ENCODE data around the gene SNAPC4.
A peak's percentile ranks its signal among the peaks of the same experiment; 100 is the strongest.

SNAPC4 gene

DNA sequence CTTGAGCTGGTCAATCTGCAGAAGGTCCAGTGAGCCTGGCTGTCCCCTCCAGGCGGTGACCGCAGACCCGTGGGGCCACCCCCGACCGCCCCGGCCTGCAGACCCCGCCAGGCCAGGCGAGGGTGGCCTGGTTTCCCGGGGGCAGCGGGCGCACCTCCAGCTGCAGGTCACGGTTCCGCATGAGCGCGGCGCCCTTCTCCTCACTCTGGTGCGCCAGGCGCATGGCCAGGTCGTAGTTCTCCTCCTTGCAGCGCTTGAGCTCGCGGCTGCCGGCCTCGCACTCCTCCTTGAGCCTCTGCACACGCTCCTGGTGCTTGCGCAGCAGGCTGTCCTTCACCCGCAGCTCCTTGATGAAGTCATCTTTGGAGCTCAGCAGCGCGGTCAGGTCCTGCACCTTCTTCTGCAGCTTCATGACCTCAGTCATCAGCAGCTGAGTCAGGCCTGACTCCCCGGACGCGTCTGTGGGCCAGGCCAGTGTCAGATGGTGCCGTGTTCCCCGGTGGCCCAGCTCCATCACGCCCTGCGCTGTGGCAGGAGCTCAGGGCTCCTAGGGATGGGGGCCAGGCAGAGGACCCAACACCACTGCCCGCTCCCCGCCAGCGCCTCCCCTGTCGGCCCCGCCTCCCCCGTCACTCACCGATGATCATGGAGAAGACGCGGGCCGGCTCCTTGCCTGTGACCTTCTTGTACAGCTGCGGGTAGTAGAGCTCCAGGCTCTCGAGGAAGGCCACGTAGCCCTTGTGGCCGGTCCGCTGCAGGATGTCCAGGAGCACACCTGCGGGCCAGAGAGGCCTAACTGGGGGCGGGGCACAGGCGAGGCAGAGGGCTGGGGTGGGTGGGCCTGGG, 29.1 kb downstream of the SNAPC4 start:
- no peak for DNase-seq (ENCODE audit: low spot score)

DNA sequence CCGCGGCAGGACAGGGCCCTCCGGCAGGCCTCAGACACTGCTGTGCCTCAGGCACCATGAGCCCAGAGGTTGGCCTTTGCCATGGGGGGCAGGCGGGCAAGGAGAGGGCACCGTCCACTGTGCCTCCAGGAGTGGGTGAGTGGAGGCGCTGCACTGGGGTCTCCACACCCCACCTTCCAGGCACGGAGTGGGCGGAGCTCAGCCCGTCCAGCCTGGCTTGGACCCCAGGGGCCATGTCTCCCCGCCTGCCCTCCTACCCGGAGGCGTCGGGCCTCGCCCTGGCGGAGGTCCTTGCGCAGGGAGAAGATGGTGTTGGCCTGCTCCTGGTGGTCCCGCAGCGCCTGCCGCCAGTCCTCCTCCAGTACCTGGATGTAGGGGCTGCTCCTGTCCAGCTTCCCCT, 29.9 kb downstream of the SNAPC4 start:
- DNase-seq (ENCODE audit: low spot score) = no peak

DNA sequence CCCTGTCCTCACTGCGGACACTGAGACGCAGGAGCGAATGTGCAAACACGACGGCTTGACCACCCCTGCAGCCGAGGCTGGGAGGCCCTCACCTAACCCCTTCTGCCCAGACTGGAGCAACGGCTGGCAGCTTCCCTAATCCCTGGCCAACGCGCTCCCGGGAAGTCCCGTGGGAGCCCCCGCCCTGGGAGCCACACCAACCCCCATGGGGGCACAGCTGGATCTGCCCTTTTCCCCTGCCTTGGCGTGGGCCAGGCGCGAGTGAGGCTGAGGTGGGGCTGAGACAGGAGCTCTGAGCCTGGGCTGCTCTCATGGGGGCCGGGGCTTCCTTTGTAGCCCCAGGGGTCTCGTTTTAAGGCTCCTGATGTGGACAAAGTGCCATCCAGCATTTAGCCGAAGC, 31.8 kb downstream of the SNAPC4 start:
- no peak for DNase-seq (ENCODE audit: low spot score)

DNA sequence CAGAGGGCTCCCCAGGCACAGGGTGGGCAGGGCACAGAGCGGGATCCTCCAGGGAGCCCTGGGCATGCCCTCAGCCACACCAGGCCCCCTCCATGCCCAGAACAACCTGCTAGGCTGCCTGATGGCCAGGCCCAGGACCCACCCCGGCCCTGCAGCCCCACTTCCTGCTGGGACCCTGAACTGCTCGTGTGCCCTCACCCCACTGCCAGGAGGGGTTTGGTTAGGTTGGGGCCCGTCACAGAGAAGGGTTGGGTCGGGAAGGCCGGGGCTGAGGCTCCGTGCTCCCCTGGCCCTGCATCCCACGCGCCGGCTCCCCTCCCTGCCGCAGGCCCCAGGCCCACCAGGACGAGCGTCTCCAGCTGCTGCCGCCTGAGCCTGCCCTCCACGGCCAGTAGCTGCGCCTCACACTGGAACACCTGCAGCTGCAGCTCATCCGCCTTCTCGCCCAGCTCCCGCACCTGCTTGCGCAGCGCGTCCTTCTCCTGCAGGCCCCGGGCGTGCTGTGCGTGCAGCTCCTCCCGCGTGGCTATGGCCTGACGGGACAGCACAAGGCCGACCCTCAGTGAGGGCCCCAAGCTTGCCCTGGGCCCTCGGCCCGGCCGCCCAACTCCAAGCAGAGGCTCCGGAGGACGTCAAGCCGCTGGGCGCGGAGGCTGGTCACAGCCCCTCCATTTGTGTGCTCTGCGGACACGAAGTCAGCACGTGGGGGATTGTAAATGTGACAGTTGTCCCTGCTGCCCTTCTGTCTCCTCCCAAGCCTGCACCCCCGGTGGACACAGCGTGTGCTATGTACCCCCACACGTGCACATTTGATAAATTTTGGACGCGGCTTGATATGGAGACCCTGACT, 32.4 kb downstream of the SNAPC4 start:
- DNase-seq (ENCODE audit: low spot score) = no peak

DNA sequence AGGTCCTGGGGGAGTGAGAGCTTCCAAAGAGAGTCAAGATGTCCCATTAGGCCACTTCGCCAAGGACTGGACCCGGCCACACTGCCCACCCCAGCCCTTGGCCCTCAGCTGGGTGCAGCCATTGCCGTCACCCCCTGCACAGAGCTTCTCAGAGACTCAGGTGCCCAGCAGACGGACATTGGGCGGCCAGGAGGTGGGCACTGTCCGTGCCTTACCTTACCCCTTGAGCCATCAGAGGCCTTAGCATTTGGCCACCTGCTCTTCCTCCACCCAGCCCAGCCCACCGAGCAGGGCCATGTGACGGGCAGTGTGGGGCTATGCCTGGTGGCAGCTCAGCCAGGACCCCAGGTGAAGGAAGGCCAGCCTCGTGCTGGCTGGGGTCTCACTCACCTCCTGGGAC, 33.1 kb downstream of the SNAPC4 start:
- DNase-seq (ENCODE audit: low spot score) = no peak

DNA sequence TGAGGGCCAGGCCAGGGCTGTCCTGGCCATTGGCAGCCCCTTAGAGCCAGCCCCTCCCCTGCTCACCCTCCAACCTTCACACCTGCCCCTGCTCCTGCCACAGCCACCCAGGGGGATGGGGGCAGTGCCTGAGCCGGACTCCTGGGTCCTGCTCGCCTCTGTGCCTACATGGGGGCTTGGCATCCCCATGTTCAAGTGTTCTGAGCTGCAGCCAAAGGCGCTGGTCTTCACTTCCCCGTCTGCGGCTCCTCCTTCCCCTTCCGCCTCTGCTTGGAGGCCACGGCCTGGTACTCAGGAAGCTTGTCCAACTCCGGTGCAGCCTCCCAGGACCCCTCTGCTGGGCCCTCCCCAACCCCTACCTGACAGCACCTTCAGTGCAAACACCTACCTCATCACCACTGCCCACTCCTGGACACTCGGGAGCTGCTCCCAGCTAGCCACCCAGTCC, 34.2 kb downstream of the SNAPC4 start:
- DNase-seq (ENCODE audit: low spot score) = no peak

DNA sequence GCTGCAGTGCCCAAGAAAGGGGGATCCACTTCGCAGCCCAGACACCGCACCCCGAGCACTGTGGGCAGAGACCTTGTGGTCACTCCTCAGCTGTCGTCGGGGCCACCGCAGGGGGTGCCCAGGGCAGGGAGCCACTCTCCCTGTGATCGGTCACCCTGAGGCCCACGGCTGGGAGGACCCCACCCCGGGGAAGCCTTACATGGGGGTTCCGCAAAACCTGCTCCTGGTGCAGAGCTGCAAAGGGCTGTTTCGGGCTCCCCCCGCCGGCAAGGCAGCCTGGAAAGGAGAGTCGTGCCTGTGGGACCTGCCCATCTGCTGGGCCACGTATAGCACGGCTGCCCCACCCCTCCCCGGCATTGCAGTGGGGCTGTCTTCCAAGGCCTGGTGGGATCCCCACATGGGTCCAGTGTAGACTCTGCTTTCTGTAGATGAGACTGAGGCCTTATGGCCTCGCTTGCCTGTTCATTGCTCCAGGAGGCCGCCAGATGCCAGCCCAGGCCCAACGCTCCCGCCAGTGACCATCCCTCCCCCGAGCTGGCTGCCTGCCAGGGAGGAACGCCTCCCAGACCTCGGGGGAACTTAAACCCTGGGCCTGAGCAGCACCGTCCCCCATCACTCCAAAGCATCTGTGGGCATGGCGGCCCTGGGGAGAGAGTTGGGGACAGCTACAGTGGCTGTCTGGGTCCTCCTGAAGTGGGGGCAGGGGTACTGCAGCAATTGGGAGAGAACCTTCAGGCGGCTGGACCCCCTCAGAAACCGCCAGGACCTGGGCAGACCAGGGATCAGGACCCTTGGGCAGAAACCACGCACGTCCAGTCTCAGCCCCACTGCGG, 34.8 kb downstream of the SNAPC4 start:
- DNase-seq (ENCODE audit: low spot score) = no peak

DNA sequence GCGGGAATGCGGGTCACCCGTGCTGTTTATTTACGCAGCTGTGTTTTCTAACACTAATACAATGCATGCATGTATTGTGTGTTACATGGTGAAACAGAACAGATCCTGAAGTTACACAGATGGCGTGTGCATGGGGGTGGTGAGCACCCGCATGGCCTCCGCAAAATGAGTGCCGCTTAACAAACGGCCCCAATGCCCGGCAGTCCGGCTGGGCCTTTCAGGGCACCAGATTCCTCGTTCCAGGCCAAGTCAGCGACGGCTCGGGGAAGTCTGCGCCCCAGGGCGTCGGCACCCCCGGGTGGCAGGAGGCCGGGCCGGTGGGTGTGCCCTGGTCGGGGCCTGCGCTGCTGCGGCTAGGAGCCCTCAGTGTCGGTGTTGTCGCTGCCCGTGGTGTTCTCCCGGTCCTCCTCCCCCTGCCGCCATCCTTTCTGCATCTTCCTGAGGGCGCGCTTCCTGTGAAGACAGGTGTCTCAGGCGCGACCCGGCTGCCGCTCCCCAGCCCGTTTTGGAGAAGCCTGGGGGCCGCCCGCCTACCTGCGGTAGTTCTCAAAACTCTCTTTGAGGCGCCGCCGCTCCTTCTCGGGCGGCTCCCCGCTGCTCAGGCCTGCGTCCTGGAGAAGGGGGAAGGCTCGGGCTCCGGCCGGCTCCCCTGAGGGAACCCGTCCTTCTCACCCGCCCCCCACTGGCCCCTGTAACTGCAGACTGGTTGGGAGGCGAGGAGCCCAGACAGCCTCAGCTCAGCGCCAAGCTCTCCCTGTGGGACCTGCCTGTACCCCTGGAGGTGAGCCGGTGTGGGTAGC, 35.8 kb downstream of the SNAPC4 start:
- no peak for DNase-seq (ENCODE audit: low spot score)

DNA sequence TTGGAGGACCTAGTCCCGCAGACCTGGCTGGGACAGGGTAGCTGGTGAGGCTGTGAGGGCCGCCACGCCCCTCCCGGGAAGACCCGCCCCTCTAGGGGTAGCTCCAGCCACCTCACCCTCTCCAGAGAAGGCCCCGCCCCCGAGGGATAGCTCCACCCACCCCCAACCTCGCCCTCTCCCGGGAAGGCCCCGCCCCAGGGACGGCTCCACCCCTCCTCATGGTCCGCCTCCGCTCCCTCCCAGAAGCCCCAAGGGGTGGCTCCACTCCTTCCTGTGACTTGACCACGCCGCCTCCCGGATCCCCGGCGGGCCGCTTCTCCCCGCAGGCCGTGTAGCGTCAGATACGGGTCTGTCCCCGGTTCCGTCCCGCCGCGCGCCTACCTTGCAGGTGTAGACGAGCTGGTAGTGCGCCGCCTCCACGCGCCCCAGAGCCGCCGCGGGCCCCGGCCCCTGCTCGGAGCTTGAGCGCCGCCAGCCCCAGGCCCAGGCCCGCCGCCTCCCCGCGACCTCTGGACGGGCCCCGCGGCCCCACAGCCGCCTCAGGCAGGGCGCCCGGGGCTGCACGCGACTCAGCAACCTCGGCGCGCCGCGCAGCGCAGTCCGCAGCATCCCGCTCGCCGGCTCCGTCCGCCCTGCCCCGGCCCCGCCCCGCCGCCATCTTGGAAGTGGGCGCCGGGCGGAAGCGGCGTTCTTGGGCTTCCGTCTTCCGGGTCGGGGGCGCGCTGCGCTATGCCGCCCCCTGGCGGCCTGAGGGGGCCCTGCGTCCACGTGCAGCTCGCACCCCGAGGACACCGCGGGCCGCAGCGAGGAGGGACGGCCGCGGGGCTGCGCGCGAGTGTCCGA, 36.6 kb downstream of the SNAPC4 start, which contains the start of gene DNLZ:
Gene DNLZ, minus strand, starts transcription at position 639 of the 843 bp plus-strand sequence. Its CDS starts 30 bp downstream, at position 609.
- DNase-seq (ENCODE audit: low spot score) = peak; percentile 99

DNA sequence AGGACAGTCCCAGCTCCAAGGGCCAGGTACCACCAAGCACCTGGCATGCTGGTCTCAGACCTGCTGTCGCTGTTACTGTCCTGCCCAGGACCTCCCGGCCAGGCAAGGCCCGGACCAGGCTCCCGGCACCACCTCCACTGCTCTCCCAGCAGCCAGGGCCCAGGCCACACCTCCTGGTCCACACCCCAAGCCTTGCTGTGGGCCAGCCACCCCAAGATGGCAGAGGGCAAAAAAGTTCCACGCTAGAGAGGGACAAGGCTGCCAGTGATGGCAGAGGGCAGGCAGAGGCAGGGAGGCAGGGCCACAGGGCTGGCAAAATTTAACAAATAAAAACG, 37.6 kb downstream of the SNAPC4 start:
- no peak for DNase-seq (ENCODE audit: low spot score)

DNA sequence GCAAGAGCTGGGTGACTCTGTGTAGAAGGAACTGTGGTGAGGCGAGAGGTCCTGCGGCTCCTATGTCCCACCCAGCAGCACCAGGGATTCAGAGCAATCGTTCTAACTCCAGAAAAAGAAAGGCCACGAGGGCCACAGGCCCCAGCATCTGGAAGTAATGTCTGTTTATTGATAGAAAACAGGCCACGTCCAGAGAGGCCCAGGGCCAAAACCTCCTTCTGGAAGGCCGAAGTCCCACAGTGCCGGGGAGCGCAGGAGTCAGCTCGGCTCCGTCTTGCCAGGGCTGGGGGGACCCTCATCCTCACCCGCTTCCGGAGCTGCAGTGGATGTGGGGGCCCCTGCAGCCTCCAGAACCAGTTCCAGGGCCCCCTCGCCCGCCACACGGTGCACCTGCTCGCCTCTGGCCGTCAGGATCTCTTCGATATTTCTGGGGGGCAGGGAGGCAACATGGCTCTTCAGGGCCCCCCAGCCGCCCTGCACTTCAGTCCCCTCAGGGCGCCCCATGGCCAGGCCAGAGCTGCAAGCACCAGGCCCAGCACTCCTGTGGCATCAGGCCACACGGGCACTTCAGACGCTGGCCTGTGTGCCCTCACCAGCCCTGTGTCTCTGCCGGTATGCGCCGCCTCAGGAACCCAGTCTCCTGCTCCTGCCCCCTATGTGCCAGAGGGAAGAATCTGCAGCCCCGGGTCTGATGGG, 38.1 kb downstream of the SNAPC4 start:
- no peak for DNase-seq (ENCODE audit: low spot score)

DNA sequence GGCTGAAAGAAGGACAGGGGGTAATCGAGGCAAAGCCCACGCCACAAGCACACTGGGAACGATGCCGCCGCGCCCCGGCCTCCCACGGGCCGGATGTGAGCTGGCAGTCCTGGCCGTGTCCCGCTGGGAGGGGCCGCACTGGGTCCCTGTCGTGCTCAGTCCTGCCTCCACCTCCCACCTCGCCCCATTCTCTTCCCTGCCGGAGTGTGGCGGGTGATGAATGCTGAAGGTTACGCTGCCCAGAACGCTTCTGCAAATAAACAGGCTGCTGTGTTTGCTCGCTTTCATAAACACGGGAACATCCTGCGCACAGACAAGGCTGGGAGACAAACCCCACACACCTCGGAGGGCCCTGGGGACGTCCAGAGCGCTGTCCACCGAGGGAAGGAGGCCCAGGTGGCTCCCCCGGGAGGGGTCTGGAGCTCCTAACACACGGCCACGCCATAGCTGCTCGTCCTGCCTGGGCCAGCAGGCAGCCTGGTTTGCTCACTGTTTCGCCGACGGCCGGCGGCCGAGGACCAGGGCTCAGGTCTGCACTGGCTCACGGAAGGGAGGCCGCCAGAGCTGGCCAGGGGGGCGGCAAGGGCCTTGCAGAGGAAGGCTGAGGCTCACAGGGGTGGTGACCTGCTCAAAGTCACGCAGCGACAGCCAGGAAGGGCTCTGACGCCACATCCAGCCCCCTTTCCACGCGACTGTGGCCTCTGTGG, 38.8 kb downstream of the SNAPC4 start:
- no peak for DNase-seq (ENCODE audit: low spot score)

DNA sequence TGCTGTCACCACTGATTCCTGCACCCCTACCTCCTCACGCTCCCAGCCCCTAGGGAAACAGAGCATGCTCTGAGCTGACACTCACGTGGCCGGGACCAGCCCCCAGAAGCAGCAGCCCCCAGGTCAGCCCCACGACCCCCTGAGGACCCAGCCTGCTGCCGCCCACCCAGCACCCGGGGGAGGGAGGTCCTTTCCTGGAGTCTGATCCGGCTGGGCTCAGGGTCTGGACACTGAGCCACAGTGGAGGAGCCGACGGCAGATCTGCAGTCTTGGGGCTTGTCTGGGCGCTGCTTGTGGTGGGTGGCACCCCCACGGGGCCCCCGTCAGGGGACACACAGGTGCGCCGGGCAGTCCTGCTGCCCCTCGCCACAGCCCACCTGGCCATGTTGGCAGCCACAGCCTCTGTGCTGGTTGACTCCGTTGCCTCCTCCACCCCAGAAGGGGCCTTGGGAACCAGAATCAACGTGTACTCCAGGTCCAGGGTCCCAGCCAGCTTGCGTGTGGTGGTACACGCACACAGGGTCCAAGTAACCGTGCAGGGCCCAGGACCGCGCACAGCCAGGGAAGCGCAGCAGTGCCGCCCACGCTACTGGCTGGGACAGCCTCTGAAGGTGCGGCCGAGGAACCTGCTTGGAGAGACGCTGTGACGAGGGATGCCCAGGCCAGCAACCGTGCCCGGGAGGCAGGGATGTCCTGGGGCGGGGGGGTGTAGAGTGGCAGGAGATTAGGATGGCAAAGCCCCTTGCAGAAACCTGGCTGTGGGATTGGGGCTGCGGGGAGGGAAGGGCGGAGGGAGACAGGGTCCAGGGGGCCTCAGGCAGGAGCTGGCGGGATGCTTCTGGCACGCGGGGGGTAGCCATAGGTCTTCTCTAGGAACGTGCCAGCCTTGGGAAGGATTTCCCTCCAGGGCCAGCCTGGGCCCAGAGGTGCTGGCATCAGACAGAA, 39.9 kb downstream of the SNAPC4 start:
- DNase-seq (ENCODE audit: low spot score) = no peak

DNA sequence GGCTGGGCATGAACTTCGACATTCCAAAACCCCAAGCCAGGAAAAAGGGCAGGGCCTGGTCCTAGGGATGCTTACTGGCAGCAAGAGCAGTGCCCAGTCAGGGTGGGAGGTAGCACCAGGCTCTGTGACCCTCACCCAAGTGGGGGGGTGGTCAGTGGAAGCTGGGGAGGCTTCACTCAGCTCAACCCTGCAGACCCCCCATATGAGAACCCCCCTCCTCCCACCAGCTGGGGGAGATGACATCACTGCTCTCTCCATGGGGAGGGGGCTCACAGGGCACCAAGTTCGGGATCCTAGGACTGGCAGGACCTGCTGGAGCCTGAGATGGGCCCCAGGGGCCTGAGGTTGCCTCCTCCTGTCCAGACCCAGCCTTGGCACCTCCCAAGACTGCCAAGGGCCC, 41.1 kb downstream of the SNAPC4 start:
- no peak for DNase-seq (ENCODE audit: low spot score)

DNA sequence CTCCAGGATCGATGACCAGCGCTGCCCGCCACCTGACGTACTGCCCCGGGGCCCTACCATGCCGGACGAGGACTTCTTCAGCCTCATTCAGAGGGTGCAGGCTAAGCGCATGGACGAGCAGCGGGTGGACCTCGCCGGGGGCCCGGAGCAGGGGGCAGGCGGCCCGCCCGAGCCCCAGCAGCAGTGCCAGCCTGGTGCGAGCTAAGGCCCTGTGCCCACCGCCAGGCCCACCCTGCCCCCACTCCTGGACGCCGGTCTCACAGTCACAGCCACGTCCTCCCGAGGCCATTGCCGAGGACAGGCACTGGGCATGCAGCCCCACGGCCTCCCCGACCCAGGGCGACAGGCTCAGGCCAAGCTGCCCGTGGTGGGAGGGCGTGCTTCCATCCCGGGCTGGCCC, 42.0 kb downstream of the SNAPC4 start:
- DNase-seq (ENCODE audit: low spot score) = no peak

DNA sequence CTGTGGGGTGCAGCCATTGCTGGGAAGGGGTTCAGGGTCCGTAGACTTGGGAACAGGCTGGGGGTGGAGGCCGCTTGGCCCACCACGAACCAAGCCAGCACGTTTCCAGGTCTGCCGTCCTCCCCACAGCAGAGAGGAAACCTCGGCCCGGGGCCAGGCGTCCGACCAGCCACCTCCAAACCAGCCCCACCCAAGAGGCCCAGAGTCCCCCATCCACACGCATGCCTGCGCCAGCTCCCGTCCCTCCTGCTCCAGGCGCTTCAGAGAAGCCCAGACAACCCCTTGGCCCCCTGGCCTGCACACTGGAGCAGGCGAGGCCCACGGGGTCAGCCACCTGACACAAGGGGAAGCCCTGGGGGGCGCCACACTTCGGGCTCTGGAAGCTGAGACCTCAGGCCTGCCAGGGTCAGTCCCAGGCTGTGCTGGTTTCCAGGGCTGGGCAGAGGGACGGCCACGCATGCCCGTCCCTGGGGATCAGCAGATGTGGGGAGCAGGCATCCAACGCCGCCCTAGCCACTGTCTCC, 42.7 kb downstream of the SNAPC4 start:
- DNase-seq (ENCODE audit: low spot score) = no peak

DNA sequence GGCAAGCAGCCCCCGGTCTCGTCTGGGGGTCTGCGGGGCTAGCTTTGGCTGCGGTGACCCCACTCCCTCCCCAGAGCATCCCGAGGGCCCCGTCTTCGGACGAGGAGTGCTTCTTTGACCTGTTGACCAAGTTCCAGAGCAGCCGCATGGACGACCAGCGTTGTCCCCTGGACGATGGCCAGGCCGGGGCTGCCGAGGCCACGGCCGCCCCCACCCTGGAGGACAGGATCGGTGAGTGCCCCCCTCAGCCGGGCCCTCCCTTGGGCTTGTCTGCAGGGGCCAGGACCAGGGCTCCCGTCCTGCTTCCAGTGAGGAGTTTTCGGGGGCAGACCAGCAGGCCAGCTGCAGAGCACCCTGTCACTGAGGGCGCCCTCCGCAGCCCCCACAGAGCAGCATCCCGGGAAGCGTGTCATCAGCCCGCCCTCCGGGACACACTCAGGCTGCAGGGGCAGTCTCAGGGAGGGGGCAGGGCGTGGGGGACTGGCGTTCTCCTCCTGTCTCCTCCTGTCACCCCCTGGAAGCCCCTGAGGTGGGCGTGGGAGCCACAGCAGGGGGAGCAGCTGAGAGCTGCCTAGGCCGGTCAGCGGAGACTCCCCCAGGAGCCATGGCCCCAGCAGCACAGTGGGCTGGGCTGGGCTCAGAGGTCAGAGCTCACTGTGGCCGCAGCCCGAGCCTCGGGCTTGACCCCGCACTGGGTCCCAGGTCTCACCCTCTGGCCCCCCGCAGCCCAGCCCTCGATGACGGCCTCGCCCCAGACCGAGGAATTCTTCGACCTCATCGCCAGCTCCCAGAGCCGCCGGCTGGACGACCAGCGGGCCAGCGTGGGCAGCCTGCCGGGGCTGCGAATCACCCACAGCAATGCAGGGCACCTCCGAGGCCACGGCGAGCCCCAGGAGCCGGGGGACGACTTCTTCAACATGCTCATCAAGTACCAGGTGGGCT, 44.1 kb downstream of the SNAPC4 start:
- DNase-seq (ENCODE audit: low spot score) = no peak
